Naive thymus-derived CD4-positive, alpha-beta T cell (primary cell): Measurements from ENCODE around the gene DBNDD1. TPM values are rescaled to one million over a fixed set of nuclear protein-coding genes. Genes with fewer than 3 reads are reported as not detected.
A peak's percentile ranks its signal among the peaks of the same experiment; 100 is the strongest.

Source experiments
- ATAC-seq: fragments of 150-1000 bp; cut with Tn5 transposase; 2 replicates; pipeline ENCODE4 v1.10.0; 2021; ENCODE audit warnings: mild to moderate bottlenecking, moderate library complexity
- CTCF ChIA-PET: fragments of 350-600 bp; sonication (Branson Sonifier 250); formaldehyde crosslinking; loops from one replicate; lab custom pipeline; 2021; ENCODE audit warnings: antibody characterized with exemption; lab: Charles Lee
- POLR2A ChIA-PET: fragments of 350-600 bp; sonication (Branson Sonifier 250); formaldehyde crosslinking; loops from one replicate; lab custom pipeline; 2021; ENCODE audit warnings: antibody characterized with exemption, inconsistent platforms; lab: Charles Lee
- DNase-seq, 9 donors: peaks; one replicate each; pipeline versions ENCODE4 v3.0.0 to v3.0.0-alpha.2; 2020 to 2022; ENCODE audit warnings: mixed read lengths in 1 of 9
- H3K27ac ChIP-seq: one replicate; pipeline ENCODE4 v1.7.0; 2013; ENCODE audit warnings: mild to moderate bottlenecking, low read depth, low read length, moderate library complexity
- H3K27me3 ChIP-seq, 2 donors: one replicate each; pipeline ENCODE4 v1.7.0; 2013; ENCODE audit warnings: low read length in 2 of 2, mild to moderate bottlenecking in 2 of 2, moderate library complexity in 2 of 2; ENCODE audit not compliant: control insufficient read depth in 2 of 2, insufficient read depth in 2 of 2
- H3K36me3 ChIP-seq, 3 experiments: 1 replicate in 2 of 3; 2 replicates in 1 of 3; pipeline ENCODE4 v1.7.0; 2013; ENCODE audit warnings: low read length in 3 of 3, mild to moderate bottlenecking in 3 of 3, moderate library complexity in 1 of 3; ENCODE audit not compliant: insufficient read depth in 3 of 3, control insufficient read depth in 2 of 3
- H3K4me1 ChIP-seq, 2 donors: one replicate each; pipeline ENCODE4 v1.7.0; 2013; ENCODE audit warnings: low read length in 2 of 2, mild to moderate bottlenecking in 2 of 2, moderate library complexity in 1 of 2; ENCODE audit not compliant: control insufficient read depth in 2 of 2, insufficient read depth in 2 of 2
- H3K4me3 ChIP-seq: 2 replicates; pipeline ENCODE4 v1.7.0; 2013; ENCODE audit warnings: mild to moderate bottlenecking, low read length
- H3K9me3 ChIP-seq, 3 experiments: 1 replicate in 2 of 3; 2 replicates in 1 of 3; pipeline ENCODE4 v1.7.0; 2013; ENCODE audit warnings: low read length in 3 of 3; ENCODE audit not compliant: control insufficient read depth in 2 of 3
- H3K27ac Mint-ChIP-seq, 9 donors: one replicate each; pipeline ENCODE4 v1.8.0; 2020 to 2022; ENCODE audit warnings: mixed read lengths in 9 of 9, mild to moderate bottlenecking in 8 of 9, moderate library complexity in 5 of 9, inconsistent platforms in 2 of 9
- H3K27me3 Mint-ChIP-seq, 5 donors: one replicate each; pipeline ENCODE4 v1.8.0; 2021 to 2022; ENCODE audit warnings: mixed read lengths in 5 of 5, mild to moderate bottlenecking in 1 of 5
- H3K36me3 Mint-ChIP-seq, 5 donors: one replicate each; pipeline ENCODE4 v1.8.0; 2020 to 2022; ENCODE audit warnings: mixed read lengths in 5 of 5, mild to moderate bottlenecking in 3 of 5, inconsistent platforms in 1 of 5
- H3K4me1 Mint-ChIP-seq, 7 donors: one replicate each; pipeline ENCODE4 v1.8.0; 2020 to 2022; ENCODE audit warnings: mixed read lengths in 7 of 7, mild to moderate bottlenecking in 3 of 7, inconsistent platforms in 1 of 7
- H3K4me3 Mint-ChIP-seq, 10 donors: one replicate each; pipeline ENCODE4 v1.8.0; 2020 to 2022; ENCODE audit warnings: mild to moderate bottlenecking in 10 of 10, mixed read lengths in 10 of 10, moderate library complexity in 6 of 10, inconsistent platforms in 2 of 10
- H3K9me3 Mint-ChIP-seq, 11 donors: one replicate each; pipeline ENCODE4 v1.8.0; 2020 to 2022; ENCODE audit warnings: mixed read lengths in 11 of 11, mild to moderate bottlenecking in 4 of 11, inconsistent platforms in 1 of 11, moderate library complexity in 1 of 11
- intact Hi-C, 2 donors: fragments of 100-400 bp; cut with micrococcal nuclease; formaldehyde crosslinking; loops; one replicate each; pipeline ENCODE4 v1.15.1; 2023
- polyA plus RNA-seq, 2 donors: library from polyadenylated mRNA; unstranded; fragments of 300-500 nt; fragmentation: Illumina TruSeq; gene quantifications; one replicate each; pipeline ENCODE4 v1.2.3, GENCODE V29; 2021
- total RNA-seq, 6 experiments: library from RNA in 5 of 6; stranded (reverse) in 5 of 6; gene quantifications; 1 replicate in 5 of 6; 2 replicates in 1 of 6; pipeline ENCODE4 v1.2.3 and lab custom pipeline; 2021 to 2026

Gene DBNDD1
- total and polyA plus RNA-seq, 7 experiments from 2014 or later: 0.12 to 20.8 (median 3.1) TPM

- H3K27me3 ChIP-seq: no peaks in the 10 kb centered on the region
- Mint-ChIP-seq H3K27ac (no peak overlapping the region), H3K27me3 (no peaks in the 10 kb centered on the region), H3K9me3 (peaks cover 0 to 14% (median 0%) of the 10 kb centered on the region in 11 donors), H3K4me1 (peaks cover 0 to 12% (median 0%) of the 10 kb centered on the region in 7 donors), H3K4me3 (no peak overlapping the region), H3K36me3 (peaks cover 0 to 63% (median 10%) of the 10 kb centered on the region in 5 donors)
- H3K36me3 ChIP-seq: peaks cover 4 to 78% (median 21%) of the 10 kb centered on the region in 3 experiments
- CTCF ChIA-PET: no interaction called here
- DNase-seq (no peak), ATAC-seq (no peak)
- intact Hi-C loops: no loop called here
- H3K4me3 ChIP-seq: no peak overlapping the region
- H3K4me1 ChIP-seq: no peaks in the 10 kb centered on the region
- H3K27ac ChIP-seq: no peak overlapping the region
- POLR2A ChIA-PET: no interaction called here
- no peaks in the 10 kb centered on the region for H3K9me3 ChIP-seq
These were observed 28.5 kb downstream of the DBNDD1 start for GRCh38 chr16:89990799-89991198.

GRCh38 chr16:89988951-89989350 lies 30.3 kb downstream of the DBNDD1 start:
- H3K9me3 Mint-ChIP-seq: peaks cover 0 to 2% (median 0%) of the 10 kb centered on the region in 11 donors
- H3K27me3 Mint-ChIP-seq: no peaks in the 10 kb centered on the region
- Histone ChIP-seq H3K4me3 (no peak overlapping the region), H3K9me3 (no peaks in the 10 kb centered on the region), H3K4me1 (no peaks in the 10 kb centered on the region), H3K36me3 (peaks cover 7 to 74% (median 16%) of the 10 kb centered on the region in 3 experiments), H3K27ac (no peak overlapping the region), H3K27me3 (no peaks in the 10 kb centered on the region)
- ChIA-PET POLR2A (no interaction called here), CTCF (no interaction called here)
- intact Hi-C loops: no loop called here
- no peak overlapping the region for H3K4me3 Mint-ChIP-seq
- DNase-seq (no peak), ATAC-seq (no peak)
- peaks cover 6 to 54% (median 12%) of the 10 kb centered on the region in 5 donors for H3K36me3 Mint-ChIP-seq
- H3K27ac Mint-ChIP-seq: no peak overlapping the region
- no peaks in the 10 kb centered on the region for H3K4me1 Mint-ChIP-seq

- peak overlapping the region in 2 of 9 donors; percentile 63 to 77 for H3K27ac Mint-ChIP-seq
- DNase-seq (no peak), ATAC-seq (no peak)
- H3K9me3 Mint-ChIP-seq: no peaks in the 10 kb centered on the region
- no peaks in the 10 kb centered on the region for H3K27me3 ChIP-seq
- no peaks in the 10 kb centered on the region for H3K27me3 Mint-ChIP-seq
- POLR2A ChIA-PET: no interaction called here
- H3K36me3 ChIP-seq: peaks cover 12 to 77% (median 15%) of the 10 kb centered on the region in 3 experiments
- H3K36me3 Mint-ChIP-seq: peaks cover 6 to 42% (median 11%) of the 10 kb centered on the region in 5 donors
- no peaks in the 10 kb centered on the region for H3K9me3 ChIP-seq
- CTCF ChIA-PET: no interaction called here
- H3K4me1 ChIP-seq: no peaks in the 10 kb centered on the region
- H3K27ac ChIP-seq: no peak overlapping the region
- no peak overlapping the region for H3K4me3 ChIP-seq
- intact Hi-C loops: no loop called here
- no peaks in the 10 kb centered on the region for H3K4me1 Mint-ChIP-seq
- no peak overlapping the region for H3K4me3 Mint-ChIP-seq
These were observed 32.1 kb downstream of the DBNDD1 start for GRCh38 chr16:89987169-89987568.

GRCh38 chr16:89986600-89986999 lies 32.7 kb downstream of the DBNDD1 start:
- Histone ChIP-seq H3K36me3 (peaks cover 12 to 78% (median 15%) of the 10 kb centered on the region in 3 experiments), H3K9me3 (no peaks in the 10 kb centered on the region), H3K27me3 (no peaks in the 10 kb centered on the region), H3K4me3 (no peak overlapping the region), H3K27ac (no peak overlapping the region), H3K4me1 (no peaks in the 10 kb centered on the region)
- Mint-ChIP-seq H3K4me3 (no peak overlapping the region), H3K27ac (peak overlapping the region in 1 of 9 donors; percentile 63), H3K27me3 (no peaks in the 10 kb centered on the region), H3K36me3 (peaks cover 6 to 44% (median 14%) of the 10 kb centered on the region in 5 donors), H3K4me1 (no peaks in the 10 kb centered on the region), H3K9me3 (no peaks in the 10 kb centered on the region)
- ATAC-seq: no peak
- no peak for DNase-seq
- CTCF ChIA-PET: no interaction called here
- intact Hi-C loops: no loop called here
- POLR2A ChIA-PET: no interaction called here

GRCh38 chr16:89985219-89985618 lies 34.0 kb downstream of the DBNDD1 start:
- POLR2A ChIA-PET: no interaction called here
- no peak overlapping the region for H3K27ac Mint-ChIP-seq
- Histone ChIP-seq H3K4me1 (no peaks in the 10 kb centered on the region), H3K9me3 (no peaks in the 10 kb centered on the region), H3K27ac (no peak overlapping the region), H3K36me3 (peaks cover 12 to 78% (median 15%) of the 10 kb centered on the region in 3 experiments), H3K4me3 (no peak overlapping the region), H3K27me3 (no peaks in the 10 kb centered on the region)
- DNase-seq (no peak), ATAC-seq (no peak)
- CTCF ChIA-PET: no interaction called here
- no peaks in the 10 kb centered on the region for H3K9me3 Mint-ChIP-seq
- H3K27me3 Mint-ChIP-seq: no peaks in the 10 kb centered on the region
- no peaks in the 10 kb centered on the region for H3K4me1 Mint-ChIP-seq
- peaks cover 6 to 45% (median 15%) of the 10 kb centered on the region in 5 donors for H3K36me3 Mint-ChIP-seq
- no peak overlapping the region for H3K4me3 Mint-ChIP-seq
- intact Hi-C loops: no loop called here

- DNase-seq: no peak
- Mint-ChIP-seq H3K27me3 (no peaks in the 10 kb centered on the region), H3K4me1 (no peaks in the 10 kb centered on the region), H3K36me3 (peaks cover 6 to 52% (median 24%) of the 10 kb centered on the region in 5 donors), H3K4me3 (no peak overlapping the region), H3K9me3 (no peaks in the 10 kb centered on the region), H3K27ac (no peak overlapping the region)
- Histone ChIP-seq H3K27me3 (no peaks in the 10 kb centered on the region), H3K9me3 (no peaks in the 10 kb centered on the region), H3K4me1 (no peaks in the 10 kb centered on the region), H3K36me3 (peaks cover 12 to 83% (median 15%) of the 10 kb centered on the region in 3 experiments), H3K4me3 (no peak overlapping the region), H3K27ac (no peak overlapping the region)
- no peak for ATAC-seq
- ChIA-PET CTCF (no interaction called here), POLR2A (no interaction called here)
- intact Hi-C loops: no loop called here
These were observed 35.0 kb downstream of the DBNDD1 start for GRCh38 chr16:89984216-89984615.

- CTCF ChIA-PET: interaction anchor here (0.6 kb wide), 1 partner anchor 283 kb away, joined by 3 read pairs; no protein-coding TSS in a partner anchor
- DNase-seq (no peak), ATAC-seq (no peak)
- H3K9me3 Mint-ChIP-seq: no peaks in the 10 kb centered on the region
- no peaks in the 10 kb centered on the region for H3K27me3 ChIP-seq
- peaks cover 6 to 53% (median 24%) of the 10 kb centered on the region in 5 donors for H3K36me3 Mint-ChIP-seq
- no peaks in the 10 kb centered on the region for H3K4me1 Mint-ChIP-seq
- POLR2A ChIA-PET: no interaction called here
- no peak overlapping the region for H3K4me3 ChIP-seq
- intact Hi-C loops: no loop called here
- no peaks in the 10 kb centered on the region for H3K27me3 Mint-ChIP-seq
- H3K4me3 Mint-ChIP-seq: no peak overlapping the region
- H3K4me1 ChIP-seq: no peaks in the 10 kb centered on the region
- H3K36me3 ChIP-seq: peaks cover 12 to 80% (median 14%) of the 10 kb centered on the region in 3 experiments
- no peak overlapping the region for H3K27ac ChIP-seq
- no peaks in the 10 kb centered on the region for H3K9me3 ChIP-seq
- peak overlapping the region in 2 of 9 donors; percentile 20 to 69 for H3K27ac Mint-ChIP-seq
These were observed 35.7 kb downstream of the DBNDD1 start for GRCh38 chr16:89983536-89983935.
